ENCODE measurements around the gene PTCHD1.

The PTCHD1 gene

GRCh38 chrX:23398570-23398969 lies 63.9 kb downstream of the PTCHD1 start:
- no peak for DNase-seq (ENCODE audit: low read depth)

- no peak for DNase-seq (ENCODE audit: low read depth)
Observed at GRCh38 chrX:23403849-23404248, 69.2 kb downstream of the PTCHD1 start.

GRCh38 chrX:23422912-23423311 lies 88.3 kb downstream of the PTCHD1 start:
- DNase-seq (ENCODE audit: low read depth): no peak

GRCh38 chrX:23434356-23434884 lies 99.8 kb downstream of the PTCHD1 start:
- peak; percentile 13 for DNase-seq (ENCODE audit: low read depth)

DNA sequence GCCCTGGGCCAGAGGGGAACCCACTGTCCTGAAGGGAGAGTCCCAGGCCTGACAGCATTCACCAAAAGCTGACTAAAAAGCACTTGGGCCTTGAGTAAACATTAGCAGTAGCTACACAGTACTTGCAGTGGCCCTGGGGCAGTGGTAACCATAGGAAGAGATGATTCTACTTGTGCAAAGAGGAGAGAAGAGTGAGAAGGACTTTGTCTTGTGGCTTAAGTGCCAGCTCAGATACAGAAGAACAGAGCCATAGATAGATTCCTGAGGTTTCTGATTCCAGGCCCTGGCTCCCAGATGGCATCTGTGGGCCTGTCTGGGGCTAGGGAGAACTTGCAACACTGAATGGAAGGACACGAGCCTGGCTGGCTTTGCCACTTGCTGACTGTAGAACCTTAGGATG lies 100.5 kb downstream of the PTCHD1 start:
- no peak for DNase-seq (ENCODE audit: low read depth)

- DNase-seq (ENCODE audit: low read depth): no peak
Observed at GRCh38 chrX:23435575-23435974, 100.9 kb downstream of the PTCHD1 start.

GRCh38 chrX:23436875-23437274 lies 102.2 kb downstream of the PTCHD1 start:
- DNase-seq (ENCODE audit: low read depth): no peak

DNA sequence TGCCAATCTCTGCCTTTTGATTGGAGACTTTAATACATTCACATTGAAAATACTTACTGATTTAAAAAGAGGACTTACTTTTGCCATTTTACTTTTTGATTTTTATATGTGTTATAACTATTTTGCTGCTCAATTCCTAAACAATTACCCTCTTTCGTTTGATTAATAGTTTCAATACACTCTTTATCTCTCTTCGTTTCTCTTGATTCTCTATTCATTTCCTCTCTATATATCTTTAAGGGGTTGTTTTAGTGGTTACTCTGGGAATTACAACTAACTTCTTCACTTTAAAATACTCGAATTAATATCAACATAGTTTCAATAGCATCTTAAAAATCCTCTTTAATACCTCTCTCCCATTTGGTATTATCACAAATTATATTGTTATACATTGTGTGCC lies 116.6 kb downstream of the PTCHD1 start:
- no peak for DNase-seq (ENCODE audit: low read depth)

Data from non-pigmented ciliary epithelial cell (primary cell).